Umbilical cord (tissue), 2 donors: Measurements from ENCODE around the gene DDX54. TPM values are rescaled to one million over a fixed set of nuclear protein-coding genes. Genes with fewer than 3 reads are reported as not detected.

Source experiments
- DNase-seq: peaks from one replicate; pipeline ENCODE4 v3.0.0-alpha.2; 2015; ENCODE audit warnings: low spot score
- total RNA-seq: library from RNA; depleted of rRNA; stranded (reverse); fragments of >200 nt; gene quantifications from one replicate; pipeline ENCODE4 v1.2.3, GENCODE V29; 2014; ENCODE audit warnings: low replicate concordance; ENCODE audit not compliant: insufficient read depth

Gene DDX54, protein sequence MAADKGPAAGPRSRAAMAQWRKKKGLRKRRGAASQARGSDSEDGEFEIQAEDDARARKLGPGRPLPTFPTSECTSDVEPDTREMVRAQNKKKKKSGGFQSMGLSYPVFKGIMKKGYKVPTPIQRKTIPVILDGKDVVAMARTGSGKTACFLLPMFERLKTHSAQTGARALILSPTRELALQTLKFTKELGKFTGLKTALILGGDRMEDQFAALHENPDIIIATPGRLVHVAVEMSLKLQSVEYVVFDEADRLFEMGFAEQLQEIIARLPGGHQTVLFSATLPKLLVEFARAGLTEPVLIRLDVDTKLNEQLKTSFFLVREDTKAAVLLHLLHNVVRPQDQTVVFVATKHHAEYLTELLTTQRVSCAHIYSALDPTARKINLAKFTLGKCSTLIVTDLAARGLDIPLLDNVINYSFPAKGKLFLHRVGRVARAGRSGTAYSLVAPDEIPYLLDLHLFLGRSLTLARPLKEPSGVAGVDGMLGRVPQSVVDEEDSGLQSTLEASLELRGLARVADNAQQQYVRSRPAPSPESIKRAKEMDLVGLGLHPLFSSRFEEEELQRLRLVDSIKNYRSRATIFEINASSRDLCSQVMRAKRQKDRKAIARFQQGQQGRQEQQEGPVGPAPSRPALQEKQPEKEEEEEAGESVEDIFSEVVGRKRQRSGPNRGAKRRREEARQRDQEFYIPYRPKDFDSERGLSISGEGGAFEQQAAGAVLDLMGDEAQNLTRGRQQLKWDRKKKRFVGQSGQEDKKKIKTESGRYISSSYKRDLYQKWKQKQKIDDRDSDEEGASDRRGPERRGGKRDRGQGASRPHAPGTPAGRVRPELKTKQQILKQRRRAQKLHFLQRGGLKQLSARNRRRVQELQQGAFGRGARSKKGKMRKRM
- 27.7 TPM for total RNA-seq

DNA sequence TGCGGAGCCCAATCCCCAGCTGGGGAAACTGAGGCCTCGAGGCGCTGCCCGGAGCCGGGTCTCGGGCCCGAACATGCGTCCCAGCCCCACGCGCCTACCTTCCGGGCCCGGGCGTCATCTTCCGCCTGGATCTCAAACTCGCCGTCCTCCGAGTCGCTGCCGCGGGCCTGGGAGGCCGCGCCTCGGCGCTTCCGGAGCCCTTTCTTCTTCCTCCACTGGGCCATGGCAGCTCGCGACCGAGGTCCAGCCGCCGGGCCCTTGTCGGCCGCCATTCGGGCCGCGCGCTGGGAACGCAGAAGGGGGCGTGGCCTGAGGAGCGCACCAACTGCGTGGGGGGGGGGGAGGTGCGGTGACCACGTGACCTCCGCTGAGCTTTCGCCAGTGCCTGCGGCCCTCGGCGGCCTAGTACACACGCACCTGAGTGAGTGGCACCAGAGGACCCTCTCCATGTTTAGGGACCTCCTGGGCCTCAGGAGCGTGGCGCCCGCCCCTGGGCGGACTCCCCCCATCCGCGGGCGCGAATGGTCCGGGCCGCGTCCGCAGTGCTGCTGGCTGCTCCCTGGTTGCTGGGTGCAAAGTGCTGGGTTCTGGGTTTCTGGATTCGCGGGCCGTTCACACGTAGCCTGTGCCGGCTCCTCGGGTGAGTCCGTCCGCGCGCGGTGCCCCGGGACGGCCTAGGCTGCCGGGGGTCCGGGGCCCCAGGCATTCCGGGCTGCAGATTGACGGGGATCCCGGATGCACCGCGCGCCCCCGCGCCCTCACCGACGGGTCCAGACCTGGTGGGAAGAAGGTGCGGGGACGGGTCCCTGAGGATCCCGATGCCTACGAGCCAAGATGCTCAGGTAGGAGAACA, at the start of gene DDX54, which contains the start of gene RITA1:
Gene DDX54, minus strand, starts transcription at position 299 of the 853 bp plus-strand sequence. Its CDS starts 27 bp downstream, at position 272.
Gene RITA1, plus strand, starts transcription at position 542 of the 853 bp plus-strand sequence. CDS start 1,026 bp downstream, outside the sequence.
- peak; percentile 80 for DNase-seq

DNA sequence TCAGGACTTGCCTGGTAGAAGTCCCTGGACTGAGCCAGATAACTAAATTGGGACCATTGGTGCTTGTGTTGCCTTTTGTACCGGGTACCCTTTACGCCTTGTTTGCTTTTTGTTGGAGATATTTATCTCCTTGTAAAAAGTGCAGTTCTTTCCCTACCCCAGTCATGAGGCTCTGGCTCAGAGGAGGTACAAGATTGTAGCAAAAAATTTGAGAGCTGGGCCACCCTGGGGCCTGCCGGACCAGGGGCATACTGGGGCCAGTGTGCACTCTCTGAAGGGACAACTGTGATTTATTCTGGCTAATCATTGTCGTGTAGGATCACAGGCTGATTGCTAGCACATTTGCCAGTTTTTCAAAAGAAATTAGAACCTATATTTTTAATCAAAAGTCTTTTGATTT, 49.2 kb upstream of the DDX54 start:
- DNase-seq: no peak

DNA sequence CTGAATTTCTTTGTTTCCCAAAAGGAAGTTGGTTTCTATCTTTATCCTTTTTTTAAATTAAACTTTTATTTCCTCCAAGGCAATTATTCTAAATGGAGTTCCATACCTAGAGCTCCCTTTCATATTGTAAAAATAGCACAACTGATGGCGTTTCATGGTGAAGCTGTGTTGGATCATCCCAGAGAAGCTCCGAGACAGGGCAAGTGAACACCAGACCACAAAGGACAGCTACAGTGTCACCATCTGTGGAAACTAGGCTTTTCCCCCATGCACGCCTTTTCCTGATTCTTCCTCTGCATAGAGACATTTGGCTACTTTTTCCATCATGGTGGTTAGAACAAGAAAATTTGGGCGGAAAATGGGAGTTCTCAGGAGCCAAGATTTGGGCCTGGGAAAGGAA, 48.7 kb upstream of the DDX54 start:
- DNase-seq: no peak

DNA sequence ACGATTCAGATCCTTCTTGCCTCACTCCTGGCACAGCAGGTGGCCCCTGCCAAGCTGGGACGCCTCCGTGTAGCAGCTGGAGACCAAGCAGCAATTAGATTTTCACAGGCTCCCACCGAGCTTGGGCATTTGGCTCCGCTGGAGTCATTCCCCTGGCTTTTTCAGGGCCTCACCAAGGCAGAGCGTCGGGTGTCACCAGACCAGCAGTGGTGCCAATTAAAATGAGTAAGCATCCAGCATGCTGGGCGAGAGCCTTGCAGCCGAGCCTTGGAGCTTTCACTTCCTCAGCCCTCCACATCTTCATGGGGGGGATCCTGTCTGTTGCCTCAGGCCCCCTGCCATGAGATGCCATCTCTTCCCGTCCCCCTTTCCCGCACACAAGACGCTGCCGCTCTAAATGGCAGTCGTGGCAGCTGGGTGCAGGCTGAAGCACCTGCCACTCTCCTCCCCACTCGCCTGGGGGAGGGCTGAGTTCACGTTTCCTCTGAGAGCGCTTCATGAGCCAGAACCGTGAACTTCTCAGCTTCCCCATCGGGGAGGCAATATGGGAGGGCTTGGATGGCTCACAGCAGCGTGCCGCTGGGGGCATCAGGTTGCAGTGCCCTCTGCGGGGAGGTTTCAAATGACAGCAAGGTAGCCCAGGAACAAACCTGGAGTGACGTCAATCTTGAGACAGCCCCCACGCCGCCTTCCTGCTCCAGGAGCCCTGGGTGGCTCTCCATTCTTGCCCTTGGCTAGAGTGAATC, 47.7 kb upstream of the DDX54 start:
- DNase-seq: no peak

DNA sequence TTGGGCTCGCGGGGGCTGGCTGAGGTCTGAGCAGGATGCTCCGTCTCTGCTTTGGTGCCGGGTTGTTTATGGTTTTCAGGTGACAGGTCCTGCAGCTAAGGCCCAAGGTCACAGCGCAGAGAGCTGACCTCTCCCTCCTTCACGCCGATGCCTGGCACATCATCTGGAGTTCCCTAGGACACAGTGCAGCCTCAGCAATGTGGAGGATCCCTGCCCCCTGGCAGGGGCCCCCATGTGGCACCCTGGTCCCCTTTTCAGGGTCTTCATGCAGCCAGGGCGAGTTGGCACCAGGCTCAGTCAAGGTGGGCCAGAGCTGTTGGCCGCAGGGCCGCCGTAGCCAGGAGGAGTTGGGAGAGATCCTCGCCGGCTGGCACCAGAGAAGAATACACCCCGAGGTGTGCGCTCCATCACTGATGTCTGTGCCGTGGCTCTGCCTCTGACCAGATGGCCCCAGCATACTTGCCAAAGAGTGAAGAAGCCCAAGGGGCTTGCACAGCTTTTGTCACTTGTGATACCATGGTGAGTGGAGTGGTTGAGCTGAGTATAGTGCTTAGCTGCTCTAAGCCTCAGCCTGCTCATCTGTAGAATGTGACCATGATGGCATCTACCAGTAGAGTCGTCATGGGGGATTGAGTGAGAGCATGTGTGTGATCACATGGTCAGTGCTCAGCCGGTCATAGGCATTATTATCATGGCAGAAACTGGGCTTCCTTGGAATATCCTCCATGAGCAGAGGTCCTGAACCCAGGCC, 47.0 kb upstream of the DDX54 start:
- DNase-seq: no peak

DNA sequence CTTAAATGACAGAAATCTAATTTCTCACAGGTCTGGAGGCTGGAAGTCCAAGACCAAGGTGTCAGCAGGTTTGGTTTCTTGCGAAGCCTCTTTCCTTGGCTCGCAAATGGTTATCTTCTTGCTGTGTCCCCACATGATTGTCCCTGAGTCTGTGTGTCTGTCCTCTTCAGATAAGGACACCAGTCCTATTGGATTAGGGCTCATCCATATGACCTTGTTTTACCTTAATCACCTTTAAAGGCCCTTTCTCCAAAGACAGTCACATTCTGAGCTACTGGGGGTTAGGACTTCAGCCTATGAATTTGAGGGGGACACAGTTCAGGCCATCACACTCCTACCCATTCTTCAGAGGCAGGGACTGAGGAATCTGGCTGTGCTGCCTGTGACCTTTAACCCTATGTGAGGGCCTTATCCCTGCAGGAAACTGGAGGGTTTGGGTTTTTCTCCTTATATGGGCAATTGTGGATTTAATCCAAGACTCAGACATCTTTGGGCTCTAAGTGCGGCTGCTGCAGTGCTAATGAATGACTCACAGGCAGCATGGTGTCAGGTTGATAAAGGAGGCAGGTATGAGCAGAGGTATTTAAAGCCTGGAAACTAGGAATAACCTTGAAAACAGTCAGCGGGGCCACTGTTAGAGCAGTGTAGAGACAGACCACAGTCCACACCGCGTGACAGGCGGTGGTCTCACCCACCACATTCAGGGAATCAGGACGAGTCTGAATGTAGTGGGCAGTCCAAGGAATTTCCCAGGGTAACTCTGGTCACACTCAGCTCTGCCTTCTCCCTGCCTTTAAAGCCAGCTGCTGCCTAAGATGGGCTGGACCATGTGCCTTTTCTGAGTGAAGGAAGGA, 46.2 kb upstream of the DDX54 start:
- DNase-seq: no peak

DNA sequence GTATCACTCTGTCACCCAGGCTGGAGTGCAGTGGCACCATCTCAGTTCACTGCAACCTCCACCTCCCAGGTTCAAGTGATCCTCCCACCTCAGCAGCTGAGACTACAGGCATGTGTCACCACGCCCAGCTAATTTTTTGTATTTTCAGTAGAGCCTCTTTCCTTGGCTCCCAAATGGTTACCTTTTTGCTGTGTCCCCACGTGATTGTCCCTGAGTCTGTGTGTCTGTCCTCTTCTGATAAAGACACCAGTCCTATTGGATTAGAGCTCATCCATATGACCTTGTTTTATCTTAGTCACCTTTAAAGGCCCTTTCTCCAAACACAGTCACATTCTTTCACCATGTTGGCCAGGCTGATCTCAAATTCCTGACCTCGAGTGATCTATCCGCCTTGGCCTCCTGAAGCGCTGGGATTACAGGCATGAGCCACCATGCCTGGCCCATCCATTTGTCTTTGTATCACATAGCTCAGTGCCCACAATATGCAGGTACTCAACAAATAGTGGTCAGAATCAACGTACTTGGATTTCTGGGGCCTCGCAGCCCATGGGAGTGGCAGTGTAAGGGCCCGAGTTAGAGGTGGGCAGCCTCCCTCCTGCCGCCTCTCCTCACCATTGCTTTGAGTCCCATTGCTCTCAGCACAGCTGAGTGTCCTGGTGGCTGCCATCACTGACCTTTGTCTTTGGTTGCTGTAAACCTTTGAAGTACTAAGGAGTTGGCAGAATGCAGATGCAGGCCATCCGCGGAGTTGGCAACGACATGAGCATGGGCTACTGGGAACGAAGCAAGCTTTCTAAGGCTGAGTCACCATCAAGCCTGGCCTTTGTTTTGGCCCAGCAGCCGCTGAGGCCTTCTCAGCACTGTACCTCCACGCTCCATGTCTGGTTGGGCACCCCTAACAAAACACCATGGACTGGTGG, 45.3 kb upstream of the DDX54 start:
- no peak for DNase-seq

DNA sequence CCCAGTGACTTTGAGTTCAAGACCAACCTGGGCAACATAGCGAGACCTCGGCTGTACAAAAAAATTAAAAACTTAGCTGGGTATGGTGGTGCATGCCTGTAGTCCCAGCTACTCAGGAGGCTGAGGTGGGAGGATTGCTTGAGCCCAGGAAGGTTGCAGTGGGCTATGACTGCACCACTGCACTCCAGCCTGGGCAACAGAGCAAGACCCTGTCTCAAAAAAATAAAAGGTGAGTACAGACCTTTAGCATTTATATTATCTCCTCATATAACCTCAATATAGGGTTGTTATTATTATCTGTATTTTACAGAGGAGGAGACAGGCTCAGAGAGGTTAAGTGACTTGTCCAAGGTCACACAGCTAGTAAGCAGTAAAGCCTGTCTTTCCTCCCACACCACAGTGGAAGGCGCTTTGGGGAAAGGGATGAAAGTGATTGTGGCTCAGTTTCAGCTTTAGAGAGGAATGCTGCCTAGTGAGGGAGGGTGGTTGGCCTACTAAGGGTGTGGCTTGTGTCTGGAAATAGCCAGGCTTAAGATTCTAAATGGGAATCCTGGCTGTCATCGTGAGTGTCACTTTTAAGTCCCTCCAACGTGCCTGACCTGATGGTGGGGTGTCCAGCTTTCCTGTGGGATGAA, 43.2 kb upstream of the DDX54 start:
- DNase-seq: no peak

DNA sequence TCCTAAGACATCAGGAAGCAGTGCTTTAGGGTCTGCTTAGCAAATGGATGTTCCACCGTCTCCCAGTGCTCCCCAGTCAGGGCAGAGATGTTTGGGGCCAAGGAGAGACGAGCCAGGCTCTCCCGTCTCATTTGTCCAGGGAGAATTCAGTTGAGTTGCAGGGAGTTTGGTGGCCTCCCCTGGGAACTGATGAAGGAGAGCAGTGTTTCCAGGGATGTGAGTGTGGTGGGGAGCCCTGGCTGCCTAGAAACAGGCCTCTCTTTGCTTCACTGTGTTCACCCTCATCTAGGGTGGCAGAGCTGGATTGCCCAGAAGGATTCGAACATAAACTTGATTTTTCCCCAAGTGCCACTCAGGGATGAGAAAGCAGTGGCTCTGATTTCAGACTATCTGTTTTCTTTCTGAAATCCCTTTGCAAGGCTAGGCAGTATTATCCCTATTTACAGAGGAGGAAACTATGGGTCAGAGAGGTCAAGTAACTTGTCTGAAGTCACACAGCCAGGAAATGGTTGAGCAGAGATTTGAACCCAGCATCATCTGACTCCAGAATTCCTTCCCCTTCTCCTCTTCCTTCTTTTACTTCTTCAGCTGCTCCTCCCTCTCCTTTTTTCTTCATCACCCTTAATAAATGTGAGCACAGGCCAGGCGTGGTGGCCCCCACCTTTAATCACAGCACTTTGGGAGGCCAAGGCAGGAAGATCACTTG, 42.6 kb upstream of the DDX54 start:
- DNase-seq: no peak

DNA sequence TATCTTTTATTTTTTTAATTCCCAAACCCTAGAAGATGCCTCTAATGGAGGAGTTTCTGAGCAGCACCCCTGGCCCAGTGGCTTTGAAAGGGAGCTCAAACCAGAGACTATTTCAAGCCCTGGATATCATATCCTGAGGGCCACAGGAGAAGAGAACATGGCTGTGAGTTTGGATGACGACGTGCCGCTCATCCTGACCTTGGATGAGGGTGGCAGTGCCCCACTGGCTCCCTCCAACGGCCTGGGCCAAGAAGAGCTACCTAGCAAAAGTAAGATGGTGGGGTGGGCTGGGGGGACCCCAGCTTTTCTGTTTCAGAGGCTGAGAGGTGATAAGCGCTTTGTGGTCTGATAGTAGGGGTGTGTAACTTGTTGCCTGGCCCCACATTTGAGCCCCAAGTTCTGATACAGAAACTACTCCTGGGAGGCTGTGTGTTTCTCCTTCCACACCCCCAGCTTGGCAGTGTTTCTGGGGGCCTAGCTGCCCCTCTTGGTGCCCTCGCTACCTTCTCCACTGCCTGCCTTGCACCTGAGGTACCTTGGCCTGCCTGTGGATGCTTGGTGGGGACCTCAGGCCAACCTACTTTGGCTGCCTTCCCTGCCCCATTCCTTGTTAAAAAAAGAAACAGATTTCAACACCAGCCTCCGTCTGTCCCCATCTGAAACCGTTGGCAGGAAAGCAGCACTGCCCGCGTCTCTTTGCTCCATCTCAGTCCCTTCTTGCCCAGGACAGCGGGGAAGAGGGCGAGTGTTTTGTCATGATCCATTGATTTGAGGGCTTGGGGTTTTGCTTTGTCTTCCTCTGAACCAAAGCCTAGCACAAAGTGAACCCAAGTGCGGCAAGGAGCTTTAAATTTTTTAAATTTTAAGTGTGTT, 41.7 kb upstream of the DDX54 start:
- DNase-seq: no peak

DNA sequence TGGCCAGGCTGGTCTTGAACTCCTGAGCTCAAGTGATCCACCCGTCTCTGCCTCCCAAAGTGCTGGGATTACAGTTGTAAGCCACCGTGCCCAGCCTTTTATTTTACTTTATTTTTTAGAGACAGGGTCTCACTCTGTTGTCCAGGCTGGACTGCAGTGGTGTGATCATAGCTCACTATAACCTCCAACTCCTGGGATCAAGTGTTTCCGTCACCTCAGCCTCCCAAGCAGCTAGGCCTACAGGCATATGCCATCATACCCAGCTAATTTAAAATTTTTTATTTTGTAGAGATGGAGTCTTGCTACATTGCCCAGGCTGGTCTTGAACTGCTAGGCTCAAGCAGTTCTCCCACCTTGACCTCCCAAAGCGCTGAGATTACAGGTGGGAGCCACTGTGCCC, 39.7 kb upstream of the DDX54 start:
- DNase-seq: no peak

DNA sequence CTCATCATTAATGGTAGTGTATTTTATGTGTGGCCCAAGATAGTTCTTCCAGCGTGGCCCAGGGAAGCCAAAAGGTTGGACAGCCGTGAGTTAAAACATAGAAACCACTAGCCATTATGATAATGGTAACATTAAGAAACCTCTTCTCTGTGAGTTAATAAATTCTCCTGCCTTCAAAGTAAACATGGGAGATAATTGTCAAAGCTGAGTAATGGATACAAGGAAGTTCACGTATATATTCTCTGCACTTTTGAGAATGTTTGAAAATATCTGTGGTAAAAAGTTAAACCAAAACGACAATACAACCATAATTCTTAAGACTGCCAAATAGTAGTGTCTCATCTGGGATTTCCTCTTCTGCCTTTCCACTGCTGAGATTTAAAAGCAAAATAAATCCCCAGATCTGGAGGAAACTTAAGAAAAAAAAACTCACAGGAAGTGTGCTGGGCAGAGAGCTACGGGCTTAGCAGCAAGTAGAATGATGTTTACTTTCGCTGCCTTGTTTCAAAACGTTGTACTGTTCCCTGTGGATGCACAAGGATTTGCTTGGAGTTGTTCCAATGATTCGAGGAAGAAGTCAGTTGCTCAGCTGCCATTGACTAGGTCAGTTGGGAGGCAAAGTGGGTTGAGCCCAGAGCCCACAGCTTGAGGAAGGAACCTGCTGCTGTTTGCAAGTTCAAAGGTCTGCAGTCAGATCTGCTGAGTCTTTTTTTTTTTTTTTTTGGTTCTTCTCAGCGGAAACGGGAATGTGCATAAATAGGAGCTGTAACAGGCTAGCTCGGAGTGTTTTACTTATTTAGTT, 37.7 kb upstream of the DDX54 start:
- peak; percentile 93 for DNase-seq

DNA sequence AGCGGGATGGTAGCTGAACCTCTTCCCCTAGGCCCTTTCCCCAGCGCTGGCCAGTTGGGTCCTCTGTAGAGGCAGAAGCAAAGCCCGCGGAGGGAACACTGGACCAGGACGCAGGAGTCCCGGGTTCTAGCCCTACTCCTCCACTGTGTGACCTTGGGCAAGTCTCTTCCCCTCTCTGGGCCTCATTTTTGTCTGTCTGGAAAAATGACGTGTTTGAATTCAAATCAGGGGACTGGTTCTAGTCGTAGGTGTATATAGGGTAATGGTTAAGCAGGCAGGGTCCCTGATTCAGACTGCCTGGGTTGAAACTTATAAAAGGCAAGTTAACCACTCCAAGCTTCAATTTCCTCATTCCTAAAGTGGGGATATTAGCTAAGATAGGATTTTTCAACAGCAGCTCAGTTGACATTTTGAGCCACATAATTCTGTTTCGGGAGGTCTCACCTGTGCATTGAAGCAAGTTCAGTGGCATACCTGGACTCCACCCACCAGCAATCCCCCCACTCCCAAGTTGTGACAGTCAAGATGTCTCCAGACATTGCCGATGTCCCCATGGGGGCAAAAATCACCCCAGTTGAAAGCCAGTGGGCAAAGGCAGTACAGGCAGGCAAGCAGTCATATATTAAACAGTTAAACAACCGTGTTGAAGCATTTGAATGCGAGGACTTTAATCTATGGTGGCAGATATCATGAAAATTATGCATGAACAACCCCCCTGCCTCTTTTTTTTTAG, 36.9 kb upstream of the DDX54 start:
- no peak for DNase-seq
